HT1080 (cell line): ENCODE data around the gene EVX1. TPM values are rescaled to one million over a fixed set of nuclear protein-coding genes. Genes with fewer than 3 reads are reported as not detected.

Experiments used
- DNase-seq: peaks from one replicate; pipeline ENCODE4 v3.0.0-alpha.2; 2015; ENCODE audit warnings: low read depth
- total RNA-seq: library from RNA; depleted of rRNA; stranded (reverse); fragments of >200 nt; shearing (Covaris generic); gene quantifications from 2 replicates; pipeline ENCODE4 v1.2.3, GENCODE V29; 2014; rRNA removed

The EVX1 gene
- total RNA-seq, 1 experiment from 2014 or later, result not detected

GRCh38 chr7:27248911-27249723, 6.5 kb downstream of the EVX1 start:
- peak; percentile 85 for DNase-seq

- DNase-seq, result no peak
Measured at GRCh38 chr7:27249724-27250556, 7.3 kb downstream of the EVX1 start.

- DNase-seq, result no peak
Measured at GRCh38 chr7:27250557-27251070, 8.0 kb downstream of the EVX1 start.

GRCh38 chr7:27251136-27251651, 8.6 kb downstream of the EVX1 start:
- DNase-seq, result no peak

GRCh38 chr7:27251652-27252590, 9.3 kb downstream of the EVX1 start:
- DNase-seq, result no peak

GRCh38 chr7:27254625-27255024, 12.0 kb downstream of the EVX1 start:
- peak; percentile 65 for DNase-seq

GRCh38 chr7:27260211-27260610, 17.6 kb downstream of the EVX1 start:
- no peak for DNase-seq

- DNase-seq, result peak; percentile 73
Measured at GRCh38 chr7:27262121-27262520, 19.5 kb downstream of the EVX1 start.

GRCh38 chr7:27263781-27264180, 21.2 kb downstream of the EVX1 start:
- peak; percentile 23 for DNase-seq

- DNase-seq, result no peak
Measured at GRCh38 chr7:27269455-27269854, 26.9 kb downstream of the EVX1 start.

GRCh38 chr7:27271384-27271783, 28.8 kb downstream of the EVX1 start:
- DNase-seq, result no peak

GRCh38 chr7:27277628-27278027, 35.0 kb downstream of the EVX1 start:
- peak; percentile 79 for DNase-seq

GRCh38 chr7:27283558-27283957, 41.0 kb downstream of the EVX1 start:
- DNase-seq, result no peak

- no peak for DNase-seq
Measured at GRCh38 chr7:27295236-27295635, 52.6 kb downstream of the EVX1 start.

- no peak for DNase-seq
Measured at GRCh38 chr7:27297356-27297755, 54.8 kb downstream of the EVX1 start.

Other genes starting within 250 kb of the EVX1 start
- 1.3 and 1.6 TPM in 2 replicates for gene HOXA1, start 146.8 kb upstream of the EVX1 start, total RNA-seq
- gene HOXA2, start 140.1 kb upstream of the EVX1 start, total RNA-seq, result not detected in 2 replicates
- 1.3 and 1.6 TPM in 2 replicates for gene HOXA4, start 112.0 kb upstream of the EVX1 start, total RNA-seq
- gene HOXA5, start 99.1 kb upstream of the EVX1 start, total RNA-seq, result 1.7 and 1.9 TPM in 2 replicates
- 3.6 and 4.5 TPM in 2 replicates for gene HOXA6, start 95.0 kb upstream of the EVX1 start, total RNA-seq
- gene HOXA3, start 90.2 kb upstream of the EVX1 start, total RNA-seq, result not detected in 2 replicates
- not detected in 2 replicates for gene HOXA7, start 86.1 kb upstream of the EVX1 start, total RNA-seq
- gene HOXA9, start 77.3 kb upstream of the EVX1 start, total RNA-seq, result 33.8 and 45.8 TPM in 2 replicates
- gene HOXA10, start 68.5 kb upstream of the EVX1 start, total RNA-seq, result 22.7 and 29.3 TPM in 2 replicates
- not detected in 2 replicates for gene HOXA11, start 57.6 kb upstream of the EVX1 start, total RNA-seq
- 0.70 and 0.88 TPM in 2 replicates for gene HOXA13, start 42.7 kb upstream of the EVX1 start, total RNA-seq